ENCODE results near the gene TSPAN31.
"Not testable (repeated sequence)": the region's sequence is repeated elsewhere in the genome, so short reads cannot be mapped to it uniquely, and the experiment has no call there.

Gene TSPAN31

GRCh38 chr12:57717846-57718640 is 26.8 kb upstream of the TSPAN31 start:
- Mint-ChIP-seq H3K27me3 (no peaks in the 10 kb centered on the region), H3K4me1 (peaks cover 7 to 9% of the 10 kb centered on the region in 2 donors)

DNA sequence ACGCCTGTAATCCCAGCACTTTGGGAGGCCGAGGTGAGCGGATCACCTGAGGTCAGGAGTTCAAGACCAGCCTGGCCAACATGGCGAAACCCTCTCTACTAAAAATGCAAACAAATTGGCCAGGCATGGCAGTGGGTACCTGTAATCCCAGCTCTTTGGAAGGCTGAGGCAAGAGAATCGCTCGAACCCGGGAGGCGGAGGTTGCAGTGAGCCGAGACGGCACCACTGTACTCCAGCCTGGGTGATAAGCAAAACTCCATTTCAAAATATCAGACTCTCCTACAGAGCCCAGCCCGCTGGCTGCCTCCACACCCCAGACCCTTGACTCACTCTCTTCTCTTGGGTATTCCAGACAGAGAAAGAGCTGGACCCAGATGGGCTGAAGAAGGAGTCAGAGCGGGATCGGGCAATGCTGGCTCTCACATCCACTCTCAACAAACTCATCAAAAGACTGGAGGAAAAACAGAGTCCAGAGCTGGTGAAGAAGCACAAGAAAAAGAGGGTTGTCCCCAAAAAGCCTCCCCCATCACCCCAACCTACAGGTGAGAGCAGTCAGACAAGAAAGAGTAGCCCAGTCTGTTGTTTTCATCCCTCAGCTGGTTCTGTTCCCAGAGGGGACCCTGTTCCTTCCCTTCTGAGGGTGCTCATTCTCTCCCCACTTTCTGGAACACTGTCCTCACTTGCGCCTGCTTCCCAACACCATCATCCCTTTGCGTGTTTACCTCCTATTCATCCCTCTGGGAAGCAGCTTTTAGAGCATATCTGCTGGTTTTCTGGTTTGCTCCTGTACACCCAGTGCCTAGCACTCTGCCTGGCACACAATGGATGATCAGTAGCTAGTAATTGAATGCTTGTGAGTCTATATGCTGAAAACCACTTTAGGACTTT is 26.0 kb upstream of the TSPAN31 start:
- ATAC-seq (replicated peaks) (no peak), DNase-seq (no peak)
- no peaks in the 10 kb centered on the region for H3K9me3 Mint-ChIP-seq
- peaks cover 57 to 68% of the 10 kb centered on the region in 2 donors for H3K36me3 Mint-ChIP-seq
- no peak overlapping the region for H3K4me3 Mint-ChIP-seq
- peaks cover 7 to 11% of the 10 kb centered on the region in 2 donors for H3K4me1 Mint-ChIP-seq
- no peaks in the 10 kb centered on the region for H3K27me3 Mint-ChIP-seq
- H3K27ac Mint-ChIP-seq, result no peak overlapping the region

More at GRCh38 chr12:57717846-57718640, 26.8 kb upstream of the TSPAN31 start:
- Mint-ChIP-seq H3K27ac (no peak overlapping the region), H3K4me3 (no peak overlapping the region), H3K9me3 (no peaks in the 10 kb centered on the region), H3K36me3 (peaks cover 62 to 70% of the 10 kb centered on the region in 2 donors)
- ATAC-seq (replicated peaks) (no peak), DNase-seq (no peak)

DNA sequence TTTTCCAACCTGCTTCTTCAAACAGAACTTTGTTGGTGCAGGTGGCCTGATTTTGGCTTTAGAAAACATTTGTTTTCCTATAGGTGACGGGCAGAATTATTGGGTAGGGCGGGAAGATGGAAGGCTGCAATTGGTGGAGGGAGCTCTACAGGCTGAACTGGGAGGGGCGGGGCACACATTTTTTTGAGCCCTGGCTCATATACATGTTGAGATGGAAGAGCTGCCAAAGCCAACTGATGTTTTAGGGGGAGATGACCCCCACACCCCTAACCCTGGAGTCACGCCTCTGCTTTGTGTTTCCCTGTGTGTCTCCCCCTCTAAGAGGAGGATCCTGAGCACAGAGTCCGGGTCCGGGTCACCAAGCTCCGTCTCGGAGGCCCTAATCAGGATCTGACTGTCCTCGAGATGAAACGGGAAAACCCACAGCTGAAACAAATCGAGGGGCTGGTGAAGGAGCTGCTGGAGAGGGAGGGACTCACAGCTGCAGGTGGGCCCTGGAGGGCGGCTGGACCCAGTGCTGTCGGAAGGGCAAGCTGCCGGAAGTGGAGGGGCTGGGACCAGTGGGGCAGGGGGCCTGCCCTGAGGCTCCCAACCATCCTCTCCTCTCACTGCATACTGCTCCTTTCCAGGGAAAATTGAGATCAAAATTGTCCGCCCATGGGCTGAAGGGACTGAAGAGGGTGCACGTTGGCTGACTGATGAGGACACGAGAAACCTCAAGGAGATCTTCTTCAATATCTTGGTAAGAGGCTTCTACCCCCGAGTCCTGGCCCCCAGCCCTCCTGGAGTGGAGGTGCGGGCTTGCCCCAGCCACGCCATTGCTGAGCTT is 24.8 kb upstream of the TSPAN31 start:
- no peaks in the 10 kb centered on the region for H3K27me3 Mint-ChIP-seq
- H3K27ac Mint-ChIP-seq, result peak overlapping the region; percentile 73
- ATAC-seq (replicated peaks), result no peak
- peaks cover 12 to 18% of the 10 kb centered on the region in 2 donors for H3K4me1 Mint-ChIP-seq
- no peaks in the 10 kb centered on the region for H3K9me3 Mint-ChIP-seq
- DNase-seq, result no peak
- H3K36me3 Mint-ChIP-seq, result peaks cover 58 to 71% of the 10 kb centered on the region in 2 donors
- no peak overlapping the region for H3K4me3 Mint-ChIP-seq

GRCh38 chr12:57720606-57721595 is 23.9 kb upstream of the TSPAN31 start:
- no peaks in the 10 kb centered on the region for H3K9me3 Mint-ChIP-seq
- ATAC-seq (replicated peaks) (no peak), DNase-seq (no peak)
- peaks cover 58 to 72% of the 10 kb centered on the region in 2 donors for H3K36me3 Mint-ChIP-seq
- no peaks in the 10 kb centered on the region for H3K27me3 Mint-ChIP-seq
- H3K27ac Mint-ChIP-seq, result peak overlapping the region; percentile 73
- H3K4me1 Mint-ChIP-seq, result peaks cover 15 to 16% of the 10 kb centered on the region in 2 donors
- no peak overlapping the region for H3K4me3 Mint-ChIP-seq

- H3K4me1 Mint-ChIP-seq, result peaks cover 15 to 18% of the 10 kb centered on the region in 2 donors
- not testable (repeated sequence) for H3K27me3 Mint-ChIP-seq; H3K4me3 Mint-ChIP-seq; H3K9me3 Mint-ChIP-seq; ATAC-seq (replicated peaks); DNase-seq
- peak overlapping the region; percentile 38 for H3K27ac Mint-ChIP-seq
- H3K36me3 Mint-ChIP-seq, result peaks cover 60 to 71% of the 10 kb centered on the region in 2 donors
Measured at GRCh38 chr12:57721846-57722608, 22.8 kb upstream of the TSPAN31 start.

- Mint-ChIP-seq H3K27me3 (no peaks in the 10 kb centered on the region), H3K4me3 (no peak overlapping the region), H3K9me3 (peaks cover 0 to 3% of the 10 kb centered on the region in 2 donors), H3K4me1 (peaks cover 15 to 18% of the 10 kb centered on the region in 2 donors), H3K27ac (peak overlapping the region; percentile 75), H3K36me3 (peaks cover 62 to 74% of the 10 kb centered on the region in 2 donors)
- no peak for ATAC-seq (replicated peaks)
- no peak for DNase-seq
Measured at GRCh38 chr12:57722716-57723629, 21.9 kb upstream of the TSPAN31 start.

DNA sequence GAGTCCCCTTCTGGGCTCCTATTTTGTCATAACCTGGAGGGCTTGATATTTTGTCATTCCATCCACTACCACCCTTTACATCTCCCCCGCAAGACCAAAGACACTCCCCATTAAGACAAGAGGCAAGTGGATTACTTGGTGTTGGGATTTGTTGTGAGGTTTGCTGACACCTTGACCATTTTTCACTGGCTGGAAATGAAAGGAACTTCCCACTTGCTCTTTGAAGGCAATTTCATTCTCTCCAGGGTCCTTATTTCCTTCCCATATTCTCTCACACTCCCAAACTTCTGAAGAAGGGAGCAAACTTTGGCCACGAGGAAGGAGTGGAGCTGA is 21.2 kb upstream of the TSPAN31 start:
- Mint-ChIP-seq H3K4me3 (no peak overlapping the region), H3K36me3 (peaks cover 61 to 75% of the 10 kb centered on the region in 2 donors), H3K27ac (no peak overlapping the region), H3K4me1 (peaks cover 15 to 18% of the 10 kb centered on the region in 2 donors), H3K27me3 (no peaks in the 10 kb centered on the region), H3K9me3 (peaks cover 0 to 3% of the 10 kb centered on the region in 2 donors)
- no peak for DNase-seq
- ATAC-seq (replicated peaks), result no peak

GRCh38 chr12:57724003-57724935 is 20.6 kb upstream of the TSPAN31 start:
- peak overlapping the region; percentile 80 for H3K27ac Mint-ChIP-seq
- H3K4me1 Mint-ChIP-seq, result peaks cover 14 to 18% of the 10 kb centered on the region in 2 donors
- H3K27me3 Mint-ChIP-seq, result no peaks in the 10 kb centered on the region
- H3K4me3 Mint-ChIP-seq, result peak overlapping the region in 1 of 2 donors; percentile 33
- H3K36me3 Mint-ChIP-seq, result peaks cover 56 to 72% of the 10 kb centered on the region in 2 donors
- DNase-seq (no peak), ATAC-seq (replicated peaks) (peak in 1 of 2 donors; percentile 17)
- peaks cover 0 to 3% of the 10 kb centered on the region in 2 donors for H3K9me3 Mint-ChIP-seq

GRCh38 chr12:57724936-57725740 is 19.7 kb upstream of the TSPAN31 start:
- Mint-ChIP-seq H3K9me3 (peaks cover 0 to 3% of the 10 kb centered on the region in 2 donors), H3K27ac (peak overlapping the region; percentile 80), H3K27me3 (no peaks in the 10 kb centered on the region), H3K36me3 (peaks cover 52 to 65% of the 10 kb centered on the region in 2 donors), H3K4me1 (peaks cover 14 to 18% of the 10 kb centered on the region in 2 donors), H3K4me3 (peak overlapping the region in 1 of 2 donors; percentile 33)
- no peak for DNase-seq
- peak in 1 of 2 donors; percentile 26 for ATAC-seq (replicated peaks)

DNA sequence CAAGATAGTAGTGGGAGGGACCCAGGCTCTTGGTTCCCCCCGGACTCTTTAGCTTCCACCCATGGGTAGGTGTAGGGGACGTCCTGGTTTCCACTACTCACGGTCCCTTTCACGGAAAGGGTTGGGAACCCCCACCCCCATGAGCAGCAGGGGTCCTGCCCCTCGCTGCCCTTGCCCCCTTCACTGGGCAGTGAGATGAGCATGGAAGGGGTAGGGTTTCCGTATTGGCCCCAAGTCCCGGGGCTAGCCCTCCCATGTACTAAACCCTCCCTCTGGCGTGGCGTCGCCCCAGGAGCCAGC is 19.0 kb upstream of the TSPAN31 start:
- ATAC-seq (replicated peaks) (no peak), DNase-seq (no peak)
- Mint-ChIP-seq H3K9me3 (peaks cover 0 to 3% of the 10 kb centered on the region in 2 donors), H3K4me3 (no peak overlapping the region), H3K27ac (no peak overlapping the region), H3K27me3 (no peaks in the 10 kb centered on the region), H3K4me1 (peaks cover 14 to 18% of the 10 kb centered on the region in 2 donors), H3K36me3 (peaks cover 48 to 65% of the 10 kb centered on the region in 2 donors)
